HG02759 (cell line): Measurements from ENCODE around the gene NFIL3.

ENCODE experiments used
- ATAC-seq: cut with Tn5 transposase; IDR thresholded peaks from one replicate; pipeline ENCODE4 v1.9.1; 2021; ENCODE audit warnings: mild to moderate bottlenecking, moderate library complexity; ENCODE audit not compliant: unreplicated experiment

NFIL3 gene

DNA sequence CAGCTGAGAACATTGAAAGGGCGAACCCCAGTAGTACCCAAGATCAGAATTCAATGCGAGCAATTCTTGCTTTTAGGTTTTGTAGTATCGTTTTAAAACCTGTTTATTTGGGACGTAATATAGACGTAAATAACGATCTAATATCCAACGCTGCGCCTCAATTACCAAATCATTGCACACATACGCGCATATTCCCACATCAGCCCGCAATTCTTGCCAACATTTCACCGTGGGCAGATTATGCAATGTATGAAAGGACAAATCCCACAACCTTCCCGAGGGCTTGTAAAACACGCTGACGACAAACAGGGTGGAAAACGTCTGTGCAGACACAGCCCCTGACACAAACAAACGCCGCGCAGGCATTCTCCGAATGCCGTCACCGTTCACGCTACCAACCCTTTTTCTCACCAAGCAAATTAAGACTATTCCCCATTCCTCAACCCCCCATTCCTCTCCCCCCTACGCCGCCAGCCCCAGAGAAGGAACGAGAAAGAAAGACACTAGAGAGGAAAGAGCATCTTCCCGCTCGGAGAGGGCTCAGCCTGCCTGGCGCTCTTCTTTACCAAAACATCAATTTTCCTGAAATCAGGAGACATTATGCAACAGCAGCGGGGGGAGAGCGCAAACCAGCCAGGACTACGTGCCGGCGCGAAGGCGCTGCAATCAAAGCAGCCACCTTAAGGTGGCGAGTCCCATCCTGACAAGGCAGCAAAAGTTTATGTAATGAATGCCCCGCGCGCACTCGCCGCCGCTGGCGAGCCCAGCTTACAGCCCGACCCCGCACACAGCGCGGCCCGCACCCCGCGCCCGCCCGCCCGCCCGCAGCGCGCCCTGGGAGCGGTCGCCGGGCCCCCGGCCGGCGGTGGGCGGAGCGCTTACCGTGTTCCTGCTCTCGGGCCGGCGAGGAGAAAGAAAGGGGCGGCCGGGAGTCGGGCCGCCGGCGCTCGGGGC is 597 bp downstream of the NFIL3 start:
- ATAC-seq = peak; percentile 45

DNA sequence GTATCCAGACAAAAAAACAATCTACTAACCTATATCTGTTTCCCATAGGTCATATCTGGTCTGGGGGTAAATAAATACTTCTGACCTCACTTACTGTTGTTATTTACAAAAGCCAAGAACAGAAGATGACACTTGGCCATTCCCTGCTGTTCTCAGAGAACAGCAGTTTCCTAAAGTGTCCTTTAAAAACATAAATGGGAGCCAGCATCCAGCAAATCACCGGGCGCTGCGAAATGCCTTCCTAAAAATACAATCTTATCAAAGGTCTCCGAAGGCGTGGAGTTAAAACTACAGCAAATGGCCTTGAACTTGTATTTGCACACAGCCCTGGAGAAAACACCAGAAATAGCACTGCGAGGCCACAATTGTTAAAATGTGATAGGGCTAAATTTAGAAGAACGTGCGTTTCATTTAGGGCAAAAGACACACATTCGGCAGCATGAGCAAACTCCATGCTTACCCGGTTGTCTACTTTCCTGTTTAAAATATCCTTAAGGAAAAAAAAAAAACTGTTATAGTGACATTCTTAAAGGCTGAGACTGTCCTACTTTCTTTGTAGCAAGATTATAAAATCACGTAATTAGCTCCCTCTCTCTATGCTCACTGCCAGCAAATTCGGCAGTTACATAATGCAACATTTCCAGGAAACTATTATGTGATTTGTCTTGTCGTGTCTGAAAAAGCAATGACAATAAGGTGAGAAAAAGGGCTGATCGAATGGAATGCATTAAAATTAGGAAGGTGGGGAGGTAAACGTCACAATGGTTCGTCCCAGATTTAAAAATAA is 1.5 kb downstream of the NFIL3 start:
- no peak for ATAC-seq

DNA sequence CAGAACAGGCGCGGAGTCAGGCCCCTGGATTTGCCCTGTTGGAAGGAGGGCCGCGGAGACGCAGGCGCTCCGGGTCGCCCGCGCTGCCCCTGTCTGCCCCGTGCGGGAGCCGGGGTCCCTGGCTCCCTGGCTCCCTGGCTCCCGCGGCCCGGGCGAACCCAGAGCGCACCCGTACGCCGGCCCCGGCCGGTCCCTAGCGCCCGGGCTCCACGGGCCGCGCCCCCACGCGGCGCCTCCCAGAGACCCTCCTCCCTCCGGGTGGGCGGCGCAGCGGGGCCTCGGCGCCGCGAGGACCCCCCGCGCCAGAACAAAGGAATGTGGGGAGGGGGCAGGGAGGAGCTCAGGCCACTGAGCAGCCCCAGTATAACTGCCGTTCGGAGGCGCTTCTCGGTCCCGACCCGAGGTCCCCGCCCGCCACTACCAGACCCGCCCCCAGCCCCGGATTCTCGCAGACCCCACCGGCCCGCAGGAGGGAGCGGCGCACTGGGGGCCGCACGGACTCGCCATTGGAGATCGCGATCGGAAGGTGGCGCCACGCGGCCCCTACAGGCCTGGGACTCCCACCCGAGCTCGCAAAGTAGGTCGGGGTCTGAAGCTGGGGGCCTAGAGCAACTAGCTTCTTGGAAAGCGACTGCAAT is 2.4 kb downstream of the NFIL3 start:
- ATAC-seq = no peak

DNA sequence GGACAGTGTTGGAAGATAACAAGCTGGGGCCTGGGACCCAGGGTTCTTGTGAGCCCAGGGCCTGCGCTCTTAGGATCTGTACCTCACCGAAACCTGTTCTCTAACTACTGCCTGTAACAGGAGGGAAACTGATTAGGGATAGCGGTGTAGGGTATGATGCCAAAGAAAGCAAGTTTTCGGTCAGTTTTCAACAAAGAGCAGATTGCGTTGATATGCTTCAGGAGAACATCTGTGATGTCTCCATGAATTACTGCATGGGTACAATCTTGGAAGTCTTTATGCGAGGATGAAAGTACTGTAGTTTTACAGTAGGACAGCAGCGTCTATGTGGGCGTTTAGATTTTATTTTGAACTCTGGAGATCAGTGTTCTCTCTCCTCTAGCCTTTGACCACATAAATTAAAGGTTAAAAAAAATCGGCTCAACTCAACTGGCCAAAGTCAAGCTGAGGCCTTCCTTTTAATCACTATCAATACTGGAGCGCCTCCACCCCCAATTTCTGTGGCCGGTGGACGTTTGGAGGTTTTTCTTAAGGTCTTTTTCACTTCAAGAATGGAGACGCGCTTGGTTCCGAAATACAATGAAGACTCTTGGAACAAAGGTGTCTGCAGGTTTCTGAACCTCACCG is 3.0 kb downstream of the NFIL3 start:
- ATAC-seq = no peak

DNA sequence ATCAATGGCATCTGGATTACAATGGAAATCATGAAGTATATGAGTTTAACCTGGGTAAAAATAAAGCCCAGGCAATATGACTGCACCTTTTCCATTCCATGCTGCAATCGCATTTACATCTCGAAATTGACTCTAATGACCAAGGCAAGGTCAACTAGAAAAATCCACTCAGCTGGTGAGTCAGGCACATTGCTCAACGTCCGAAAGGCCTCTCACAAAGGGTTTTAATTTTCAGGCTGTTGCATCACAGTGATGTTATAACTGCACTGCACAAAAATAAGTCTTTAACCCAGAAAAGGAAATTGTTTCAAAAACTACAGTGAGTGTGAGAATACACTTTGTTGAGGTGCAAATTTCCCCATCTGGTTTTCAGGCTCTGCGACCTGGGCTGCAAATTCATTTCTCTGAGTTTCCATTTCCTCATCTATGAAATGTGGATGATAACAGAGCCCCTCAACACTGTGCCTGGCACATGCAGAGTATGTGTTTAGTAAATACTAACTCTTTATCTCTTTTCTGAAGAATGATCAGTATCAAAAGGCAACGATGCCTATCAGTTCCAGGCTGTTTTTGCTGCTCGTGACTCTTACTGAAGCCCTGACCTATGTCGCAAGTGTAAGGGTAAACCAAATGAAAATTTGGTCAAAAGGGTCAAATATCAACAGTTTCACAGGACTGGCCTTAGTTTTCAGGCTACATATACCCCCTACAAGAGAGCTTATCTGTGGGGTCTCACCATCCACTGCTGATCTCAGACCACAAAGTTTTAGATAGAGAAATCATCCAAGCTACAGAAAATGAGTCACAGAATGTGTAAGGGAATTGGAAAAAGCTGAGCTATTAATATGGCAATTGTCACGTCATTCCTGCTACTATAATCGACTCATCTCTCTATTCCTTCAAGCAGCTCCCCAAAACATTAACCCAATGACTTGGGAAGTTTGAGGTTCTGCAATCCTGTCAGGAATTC is 4.1 kb downstream of the NFIL3 start:
- no peak for ATAC-seq

DNA sequence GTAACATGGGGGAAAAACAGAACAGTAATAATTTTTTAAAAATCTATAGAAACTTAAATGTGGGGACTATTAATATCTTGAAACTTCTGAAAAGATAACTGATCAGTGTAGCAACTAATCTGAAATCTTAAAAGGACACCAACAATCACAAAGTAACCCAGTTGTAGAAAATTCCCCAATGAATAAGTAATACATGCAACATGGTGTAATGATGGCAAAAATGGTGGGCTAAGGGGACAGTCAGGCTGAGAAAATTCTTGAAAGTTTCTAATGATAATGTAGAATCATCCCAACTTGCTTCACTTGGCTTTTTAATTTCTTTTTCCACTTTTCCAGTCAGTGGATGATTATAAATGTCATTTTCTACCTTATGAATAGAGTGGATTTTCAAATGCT is 5.4 kb downstream of the NFIL3 start:
- ATAC-seq = no peak

DNA sequence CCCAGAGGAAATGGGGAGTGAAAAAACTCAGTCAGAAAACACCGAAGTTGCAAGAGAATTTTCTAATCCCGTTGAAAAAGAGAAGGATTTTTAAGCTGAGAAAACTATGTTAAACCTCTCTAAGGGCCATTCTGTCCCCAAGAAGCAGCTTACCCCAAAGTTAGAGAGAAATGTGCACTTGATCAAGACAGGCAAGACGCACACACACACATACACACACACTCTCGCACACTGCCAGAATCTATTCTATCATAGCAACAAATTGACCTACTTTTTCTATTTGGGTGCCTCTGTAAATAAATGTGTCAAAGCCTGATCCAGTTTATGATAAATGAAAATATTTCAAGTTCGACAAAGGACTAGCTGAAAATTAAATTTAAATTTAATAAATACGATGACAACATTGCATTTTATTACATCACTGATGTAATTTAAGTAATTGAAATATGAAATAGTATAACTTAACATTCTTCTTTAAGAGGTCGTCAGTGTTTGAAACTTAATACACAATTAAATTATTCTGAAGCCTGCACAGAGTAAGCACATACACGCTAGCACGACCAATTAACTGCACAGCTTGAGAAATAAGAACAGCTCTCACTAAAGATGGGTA is 5.9 kb downstream of the NFIL3 start:
- ATAC-seq = no peak

DNA sequence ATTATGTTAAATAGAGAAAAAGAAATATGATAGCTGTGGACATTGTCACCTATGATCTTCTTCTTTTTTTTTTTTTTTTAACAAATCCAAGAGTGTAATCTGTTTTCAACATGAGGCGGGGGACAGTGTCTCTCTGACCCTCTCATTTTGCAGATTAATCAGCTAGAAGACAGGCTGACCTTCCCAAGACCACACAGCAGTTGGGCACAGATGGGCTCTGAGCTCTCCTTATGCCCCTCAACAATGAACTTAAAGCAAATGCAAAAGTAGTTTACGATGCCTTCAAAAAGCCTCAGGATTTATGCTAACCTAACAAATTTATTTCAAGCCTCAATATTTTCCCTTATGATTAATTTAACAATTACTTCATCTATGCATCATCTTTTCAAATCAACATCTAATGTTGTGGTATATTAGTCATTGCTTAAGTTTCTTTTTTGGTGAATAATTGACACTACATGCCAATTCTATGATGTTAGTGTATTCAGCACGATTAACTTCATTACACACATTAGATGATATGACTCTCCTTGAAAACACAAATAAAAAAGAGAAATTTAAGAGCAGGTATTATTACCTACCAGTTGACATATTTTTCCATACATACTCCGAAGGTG is 7.4 kb downstream of the NFIL3 start:
- no peak for ATAC-seq

DNA sequence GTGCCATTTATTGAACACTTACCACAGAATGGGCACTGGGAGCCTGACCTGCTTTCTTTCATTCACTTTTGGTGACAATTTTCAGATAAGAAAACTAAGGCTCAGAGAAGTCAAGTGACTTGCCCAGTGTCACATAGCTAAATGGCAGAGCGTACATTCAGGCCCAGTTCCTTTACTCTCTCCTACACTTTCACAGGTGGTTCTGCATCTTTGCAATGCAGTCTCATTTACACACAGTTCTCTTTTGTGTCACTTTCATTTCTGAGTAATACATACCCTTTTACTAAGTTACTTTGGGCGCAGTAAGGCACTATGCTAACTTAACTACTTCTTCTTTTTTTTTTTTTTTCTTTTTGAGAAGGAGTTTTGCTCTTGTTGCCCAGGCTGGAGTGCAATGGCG is 8.3 kb downstream of the NFIL3 start:
- peak; percentile 96 for ATAC-seq

DNA sequence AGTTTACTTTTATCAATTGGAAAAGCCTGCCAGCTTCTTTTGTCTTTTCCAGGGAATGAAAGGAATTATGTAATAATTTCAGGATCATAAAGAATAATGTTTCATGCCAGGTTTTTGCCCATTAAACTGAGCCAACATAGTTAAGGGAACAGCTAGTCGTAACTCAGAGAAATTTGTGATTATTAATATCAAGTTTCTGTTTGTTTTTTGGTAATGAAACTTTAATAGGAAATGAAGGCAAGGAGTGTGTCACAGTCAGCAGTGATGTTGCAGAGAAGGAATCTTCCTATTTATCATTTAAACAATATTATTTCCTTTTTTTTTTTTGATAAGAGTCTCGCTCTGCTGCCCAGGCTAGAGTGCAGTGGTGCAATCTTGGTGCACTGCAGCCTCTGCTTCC is 10.7 kb downstream of the NFIL3 start:
- no peak for ATAC-seq

DNA sequence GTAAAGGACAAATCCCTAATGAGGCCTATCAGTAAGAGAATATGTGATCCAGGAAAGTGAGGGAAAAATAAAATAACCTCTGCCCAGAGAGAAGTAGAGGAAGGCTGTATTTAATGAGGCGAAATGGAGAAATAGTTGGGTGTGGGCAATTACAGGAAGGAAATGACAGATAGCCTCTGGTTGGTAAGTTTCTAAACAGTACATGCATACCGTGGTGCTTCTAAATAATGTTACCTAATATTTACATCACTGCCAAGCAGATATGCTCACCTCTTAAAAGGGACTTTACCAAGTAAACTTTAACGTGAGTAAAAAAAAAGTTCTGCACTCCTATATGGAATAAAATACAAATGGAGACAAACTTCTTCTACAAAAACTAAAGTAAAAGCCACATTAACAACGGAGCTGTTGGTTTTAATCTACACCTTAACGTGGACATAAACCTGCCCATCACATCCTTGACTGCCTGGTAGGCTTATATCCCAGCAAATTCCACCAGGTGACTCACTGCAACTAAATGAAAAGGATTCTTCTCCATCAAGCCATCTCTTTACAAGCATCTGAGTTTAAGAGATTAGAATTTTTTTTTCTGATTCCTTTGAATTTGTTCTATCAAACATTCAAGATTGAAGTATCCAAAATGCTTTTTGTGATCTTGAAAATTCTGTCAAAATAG is 12.4 kb downstream of the NFIL3 start:
- no peak for ATAC-seq

DNA sequence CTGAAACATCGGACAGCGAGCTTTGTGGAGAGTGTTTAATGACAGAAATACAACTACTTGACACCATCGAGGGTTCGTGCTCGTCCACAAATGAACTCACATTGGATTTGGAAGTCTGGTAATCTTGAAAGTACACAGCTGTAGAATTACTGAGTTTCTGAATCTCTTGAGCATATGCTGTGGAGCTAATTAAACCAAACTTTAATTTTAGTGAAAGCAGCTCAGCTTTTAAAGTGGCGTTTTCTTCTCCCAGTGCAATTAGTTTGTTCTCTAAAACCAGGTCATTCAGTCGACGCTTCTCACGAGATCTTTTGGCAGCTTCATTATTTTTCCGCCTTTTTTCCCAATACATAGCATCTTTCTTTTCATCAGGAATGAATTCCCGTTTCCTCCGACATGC is 13.5 kb downstream of the NFIL3 start:
- ATAC-seq = no peak

DNA sequence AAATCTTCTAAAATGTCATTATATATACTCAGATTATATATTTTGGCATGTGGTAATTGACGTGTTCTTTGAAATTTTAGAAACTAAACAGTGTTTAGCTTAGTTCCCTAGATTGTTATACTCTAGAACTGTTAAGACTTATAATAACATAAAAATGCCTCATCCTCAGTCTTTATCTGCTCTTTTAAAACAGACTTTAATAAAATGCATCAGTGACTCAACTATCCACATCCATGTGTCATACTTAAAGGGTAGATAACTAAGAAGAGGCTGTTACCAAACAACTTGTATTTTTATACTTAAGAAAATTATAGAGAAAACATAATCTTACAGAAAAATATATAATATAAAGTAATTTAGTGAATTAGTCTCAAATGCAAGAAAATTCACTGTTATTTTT is 15.2 kb downstream of the NFIL3 start:
- no peak for ATAC-seq

DNA sequence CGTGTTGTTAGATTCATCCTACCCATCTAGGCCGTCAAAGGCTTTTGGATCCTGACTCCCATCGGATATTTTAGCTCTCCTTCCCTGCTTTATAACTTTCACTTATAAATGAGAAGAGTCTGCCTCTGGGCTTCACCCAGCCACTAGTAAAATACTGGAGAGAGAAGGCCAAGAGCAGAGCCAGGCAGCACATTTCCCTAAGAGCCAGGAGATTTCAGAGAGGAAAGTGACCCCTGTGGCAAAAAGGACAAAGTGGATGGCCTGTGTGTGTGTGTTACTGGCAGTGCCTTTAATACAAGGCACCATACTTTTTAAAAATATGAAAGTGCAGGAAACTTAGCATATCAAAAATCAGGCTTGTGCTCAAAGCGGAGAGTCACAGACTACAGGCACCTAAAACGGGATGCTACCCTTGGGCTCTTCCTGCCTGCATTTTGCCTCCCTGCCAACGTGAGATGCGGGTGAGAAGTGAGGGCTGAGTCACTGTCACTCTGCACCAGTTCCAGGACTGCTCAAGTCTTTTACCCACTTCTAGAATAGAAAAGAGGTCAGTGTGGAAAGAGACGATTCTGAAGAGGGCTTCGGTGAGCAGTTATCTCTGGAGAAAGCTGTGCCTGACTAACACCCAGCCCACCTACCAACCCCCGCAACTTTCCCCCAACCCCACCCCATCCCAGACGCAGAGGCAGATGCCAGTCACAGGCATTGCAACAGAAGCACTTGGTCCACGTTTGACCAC is 15.9 kb downstream of the NFIL3 start:
- no peak for ATAC-seq

DNA sequence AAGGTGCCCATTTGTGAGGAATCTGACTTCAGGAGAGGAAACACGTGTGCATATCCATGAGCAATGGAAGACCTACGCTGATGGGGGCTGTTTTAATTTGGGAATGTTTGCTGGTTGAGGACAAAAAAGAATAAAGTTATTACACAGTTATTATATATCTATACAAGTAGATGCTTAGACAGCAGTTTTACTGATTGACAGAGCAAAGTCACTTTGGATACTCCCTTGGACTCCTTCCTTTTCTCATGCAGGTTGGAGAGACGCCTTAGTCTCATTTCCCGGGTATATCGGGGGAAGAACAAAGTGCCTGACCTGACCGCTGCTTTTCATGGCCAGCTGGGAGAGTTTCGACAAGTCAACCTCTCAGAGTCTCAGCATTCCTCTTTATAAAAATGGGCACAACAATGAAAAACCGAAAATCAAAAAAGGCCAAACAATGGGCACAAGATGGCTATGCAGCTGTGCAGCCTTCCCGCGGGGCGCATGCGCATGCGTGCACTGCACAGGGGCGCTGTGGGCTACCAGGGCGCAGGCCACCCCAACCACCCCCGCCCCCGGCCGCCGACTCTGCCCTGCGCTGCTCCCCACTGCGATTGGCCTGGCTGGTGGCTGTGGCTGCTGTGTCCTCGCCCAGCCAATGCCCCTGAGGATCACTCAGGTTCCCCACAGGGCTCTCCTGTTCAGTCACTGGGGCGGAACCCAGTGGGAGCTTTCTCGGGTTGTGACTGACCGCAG is 18.1 kb downstream of the NFIL3 start:
- no peak for ATAC-seq

DNA sequence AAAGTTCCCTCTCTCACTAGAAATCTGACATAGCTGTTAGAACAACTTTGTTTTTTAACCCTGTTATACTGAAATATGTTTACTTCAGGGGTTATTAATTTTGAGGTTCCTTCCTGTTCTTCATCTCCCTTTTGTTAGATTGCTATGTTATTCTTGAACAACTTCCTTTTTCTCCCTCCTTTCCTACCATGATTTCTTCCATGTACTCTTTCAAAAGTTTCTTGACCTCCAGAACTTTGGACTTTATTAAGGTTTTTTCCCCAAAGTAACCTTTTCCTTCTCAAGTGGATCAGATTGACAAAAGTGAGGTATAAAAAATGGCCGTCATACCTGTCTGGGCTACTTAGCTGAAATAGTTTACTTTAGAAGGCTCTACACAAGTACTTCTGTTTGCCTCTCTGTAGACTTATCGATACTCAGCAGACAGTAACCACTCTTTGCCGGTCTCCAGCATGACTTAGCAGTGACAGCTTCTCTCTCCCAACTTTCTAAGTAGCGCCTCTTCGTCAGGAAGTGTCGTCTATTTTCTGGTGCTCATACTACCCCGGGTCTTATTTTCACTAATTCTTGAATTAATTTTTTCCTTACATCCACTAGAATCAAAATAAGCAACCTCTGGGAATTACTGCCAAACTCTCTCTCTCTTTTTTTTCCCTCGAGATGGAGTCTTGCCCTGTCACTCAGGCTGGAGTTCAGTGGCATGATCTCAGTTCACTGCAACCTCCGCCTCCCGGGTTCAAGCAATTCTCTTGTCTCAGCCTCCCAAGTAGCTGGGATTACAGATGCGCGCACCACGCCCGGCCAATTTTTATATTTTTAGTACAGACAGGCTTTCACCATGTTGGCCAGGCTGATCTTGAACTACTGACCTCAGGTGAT is 19.7 kb downstream of the NFIL3 start:
- ATAC-seq = no peak
